Prostate gland (tissue), 2 donors: ENCODE data around the gene TMEM62. TPM values are rescaled to one million over a fixed set of nuclear protein-coding genes. Genes with fewer than 3 reads are reported as not detected.
"Not testable (repeated sequence)": the region's sequence is repeated elsewhere in the genome, so short reads cannot be mapped to it uniquely, and the experiment has no call there.

Source experiments
- DNase-seq: peaks from one replicate; pipeline ENCODE4 v3.0.0-alpha.2; 2019; ENCODE audit warnings: low spot score
- H3K27ac ChIP-seq, 2 donors: fragments of 200-600 bp; sonication (generic); 2 replicates each; pipeline ENCODE4 v1.5.1; 2017 to 2019
- H3K27me3 ChIP-seq: fragments of 200-600 bp; sonication (generic); replicated peaks from 2 replicates; pipeline ENCODE4 v1.5.1; 2019; ENCODE audit not compliant: insufficient read depth
- H3K36me3 ChIP-seq, 2 donors: fragments of 200-600 bp; sonication (generic); 1 replicate in 1 of 2; 2 replicates in 1 of 2; pipeline versions ENCODE4 v1.5.1 to v1.8.1; 2017 to 2019
- H3K4me1 ChIP-seq: fragments of 200-600 bp; sonication (generic); replicated peaks from 2 replicates; pipeline ENCODE4 v1.5.1; 2019
- H3K4me3 ChIP-seq, 2 donors: fragments of 200-600 bp; sonication (generic); 2 replicates each; pipeline ENCODE4 v1.5.1; 2017 to 2019
- H3K9me3 ChIP-seq: fragments of 200-600 bp; sonication (generic); 2 replicates; pipeline ENCODE4 v1.5.1; 2017
- CTCF ChIP-seq, 4 experiments: fragments of 200-600 bp in 2 of 4; fragments of 450-650 bp in 2 of 4; sonication (generic) in 2 of 4; IDR thresholded peaks; 1 replicate in 3 of 4; 2 replicates in 1 of 4; pipeline ENCODE4 v1.5.1; 2016 to 2019; ENCODE audit warnings: antibody characterized with exemption in 4 of 4, mild to moderate bottlenecking in 2 of 4, moderate library complexity in 2 of 4
- POLR2A ChIP-seq: fragments of 450-650 bp; IDR thresholded peaks from one replicate; pipeline ENCODE4 v1.6.1; 2016; ENCODE audit warnings: antibody characterized with exemption, mild to moderate bottlenecking
- POLR2AphosphoS5 ChIP-seq: sonication (generic); formaldehyde crosslinking; IDR thresholded peaks from one replicate; pipeline ENCODE4 v1.6.1; 2017; ENCODE audit warnings: antibody characterized with exemption
- WGBS: methylation state at CpG from one replicate; pipeline ENCODE4 v1.1.5; 2018; 5-methylcytosine and 5-hydroxymethylcytosine counted together
- intact Hi-C: fragments of 100-400 bp; cut with DNase I; formaldehyde crosslinking; loops from one replicate; pipeline ENCODE4 v1.14.2; 2022
- total RNA-seq, 2 donors: library from RNA; depleted of rRNA; stranded (reverse); fragments of >200 nt; gene quantifications; one replicate each; pipeline ENCODE4 v1.1.0, GENCODE V29; 2016

TMEM62 gene
- total RNA-seq, 2 donors from 2014 or later: 34.4 to 35.4 TPM

GRCh38 chr15:43168192-43169107, 35.1 kb downstream of the TMEM62 start:
- Histone ChIP-seq H3K4me1 (no peaks in the 10 kb centered on the region), H3K4me3 (no peak overlapping the region), H3K9me3 (no peaks in the 10 kb centered on the region), H3K27me3 (no peaks in the 10 kb centered on the region), H3K36me3 (no peaks in the 10 kb centered on the region), H3K27ac (no peak overlapping the region)
- intact Hi-C loops: no loop called here
- DNase-seq: no peak
- 49% methylated on average over 2 of the region's 2 CpGs for WGBS
- TF ChIP-seq CTCF (IDR thresholded peaks at IDR 0.05) (no peak), POLR2A (no peak), POLR2AphosphoS5 (no peak)

- TF ChIP-seq POLR2AphosphoS5 (no peak), POLR2A (no peak), CTCF (IDR thresholded peaks at IDR 0.05) (no peak)
- 76% methylated on average over 4 of the region's 4 CpGs for WGBS
- Histone ChIP-seq H3K4me1 (no peaks in the 10 kb centered on the region), H3K27ac (no peak overlapping the region), H3K9me3 (no peaks in the 10 kb centered on the region), H3K36me3 (no peaks in the 10 kb centered on the region), H3K4me3 (no peak overlapping the region), H3K27me3 (no peaks in the 10 kb centered on the region)
- intact Hi-C loops: no loop called here
- no peak for DNase-seq
These were observed 36.5 kb downstream of the TMEM62 start for GRCh38 chr15:43169888-43170287.

- H3K27ac ChIP-seq, H3K4me3 ChIP-seq, H3K9me3 ChIP-seq, H3K27me3 ChIP-seq, DNase-seq, H3K4me1 ChIP-seq, intact Hi-C loops, H3K36me3 ChIP-seq: not testable (repeated sequence)
- WGBS: 95% methylated on average over 20 of the region's 25 CpGs
These were observed 42.4 kb downstream of the TMEM62 start for GRCh38 chr15:43175656-43176309.

- intact Hi-C loops: not testable (repeated sequence)
- WGBS: 89% methylated on average over 2 of the region's 2 CpGs
These were observed 43.8 kb downstream of the TMEM62 start for GRCh38 chr15:43177147-43177546.

GRCh38 chr15:43183270-43183669, 49.9 kb downstream of the TMEM62 start:
- Histone ChIP-seq H3K27me3 (no peaks in the 10 kb centered on the region), H3K9me3 (no peaks in the 10 kb centered on the region), H3K4me3 (no peak overlapping the region), H3K4me1 (peaks cover 5% of the 10 kb centered on the region), H3K36me3 (no peaks in the 10 kb centered on the region), H3K27ac (no peak overlapping the region)
- WGBS: 71% methylated on average over 3 of the region's 3 CpGs
- DNase-seq: no peak
- intact Hi-C loops: no loop called here
- TF ChIP-seq POLR2AphosphoS5 (no peak), POLR2A (no peak), CTCF (IDR thresholded peaks at IDR 0.05) (no peak)

More at GRCh38 chr15:43177147-43177546, 43.8 kb downstream of the TMEM62 start:
- not testable (repeated sequence) for H3K27me3 ChIP-seq, H3K4me1 ChIP-seq, H3K9me3 ChIP-seq, H3K27ac ChIP-seq, DNase-seq, H3K4me3 ChIP-seq, H3K36me3 ChIP-seq
